Loucy (cell line): Measurements from ENCODE around the gene NDUFAF5.

Source experiments
- H2AFZ ChIP-seq: fragments of 200-600 bp; sonication (generic); 2 replicates; pipeline ENCODE4 v1.6.0; 2016; ENCODE audit warnings: antibody characterized with exemption, mild to moderate bottlenecking, low read length, moderate library complexity
- H3F3A ChIP-seq: fragments of 200-600 bp; 2 replicates; pipeline ENCODE4 v1.6.0; 2016; ENCODE audit warnings: antibody characterized with exemption, low read depth, mild to moderate bottlenecking
- H3K27me3 ChIP-seq: fragments of 200-600 bp; sonication (generic); 2 replicates; pipeline ENCODE4 v1.6.1; 2014; ENCODE audit warnings: low read length, mild to moderate bottlenecking; ENCODE audit not compliant: insufficient read depth, poor library complexity, severe bottlenecking
- H3K36me3 ChIP-seq: fragments of 200-600 bp; sonication (generic); 2 replicates; pipeline ENCODE4 v1.6.1; 2016; ENCODE audit warnings: low read length; ENCODE audit not compliant: insufficient read depth
- H3K4me1 ChIP-seq: fragments of 200-600 bp; sonication (generic); 2 replicates; pipeline ENCODE4 v1.5.1; 2014; ENCODE audit warnings: low read length, mild to moderate bottlenecking; ENCODE audit not compliant: insufficient read depth, poor library complexity, severe bottlenecking
- H3K4me2 ChIP-seq: fragments of 200-600 bp; sonication (generic); 2 replicates; pipeline ENCODE4 v1.6.0; 2014; ENCODE audit warnings: antibody characterized with exemption, low read length, low read depth, mild to moderate bottlenecking; ENCODE audit not compliant: poor library complexity, severe bottlenecking
- H3K4me3 ChIP-seq: fragments of 200-600 bp; sonication (generic); 2 replicates; pipeline ENCODE4 v1.5.1; 2014; ENCODE audit warnings: low read length, mild to moderate bottlenecking, mixed read lengths; ENCODE audit not compliant: poor library complexity, severe bottlenecking
- H3K79me2 ChIP-seq: fragments of 200-600 bp; sonication (generic); 2 replicates; pipeline ENCODE4 v1.6.1; 2014; ENCODE audit warnings: low read length; ENCODE audit not compliant: insufficient read depth
- H3K9ac ChIP-seq: fragments of 200-600 bp; sonication (generic); 2 replicates; pipeline ENCODE4 v1.6.0; 2014; ENCODE audit warnings: mild to moderate bottlenecking, low read depth, low read length, moderate library complexity; ENCODE audit not compliant: poor library complexity, severe bottlenecking
- H3K9me2 ChIP-seq: fragments of 200-600 bp; sonication (generic); replicated peaks from 2 replicates; pipeline ENCODE4 v1.6.1; 2016; ENCODE audit warnings: low read depth, low read length, mixed read lengths
- H3K9me3 ChIP-seq: fragments of 200-600 bp; sonication (generic); 2 replicates; pipeline ENCODE4 v1.6.1; 2014; ENCODE audit warnings: mild to moderate bottlenecking, antibody characterized with exemption, low read length, low read depth; ENCODE audit not compliant: insufficient read depth
- H4K20me1 ChIP-seq: fragments of 200-600 bp; sonication (generic); 2 replicates; pipeline ENCODE4 v1.6.0; 2014; ENCODE audit warnings: antibody characterized with exemption, low read length, mild to moderate bottlenecking; ENCODE audit not compliant: insufficient read depth, poor library complexity, severe bottlenecking
- CTCF ChIP-seq: fragments of 200-600 bp; sonication (generic); conservative IDR thresholded peaks from 2 replicates; pipeline ENCODE4 v1.5.1; 2014; ENCODE audit warnings: mild to moderate bottlenecking, antibody characterized with exemption, low read length
- EZH2phosphoT487 ChIP-seq: fragments of 200-600 bp; IDR thresholded peaks from 2 replicates; pipeline ENCODE4 v1.6.1; 2018; ENCODE audit warnings: antibody characterized with exemption, mild to moderate bottlenecking, moderate library complexity, borderline replicate concordance

Gene NDUFAF5

GRCh38 chr20:13825465-13825864 lies 40.6 kb downstream of the NDUFAF5 start:
- H4K20me1 ChIP-seq: no peaks in the 10 kb centered on the region
- H3K27me3 ChIP-seq: no peaks in the 10 kb centered on the region
- no peaks in the 10 kb centered on the region for H3K79me2 ChIP-seq
- no peaks in the 10 kb centered on the region for H3F3A ChIP-seq
- H3K4me3 ChIP-seq: no peak overlapping the region
- no peak overlapping the region for H3K4me2 ChIP-seq
- TF ChIP-seq EZH2phosphoT487 (no peak), CTCF (no peak)
- no peaks in the 10 kb centered on the region for H3K36me3 ChIP-seq
- no peaks in the 10 kb centered on the region for H3K4me1 ChIP-seq
- H2AFZ ChIP-seq: no peak overlapping the region
- no peaks in the 10 kb centered on the region for H3K9me3 ChIP-seq
- no peaks in the 10 kb centered on the region for H3K9me2 ChIP-seq
- H3K9ac ChIP-seq: no peak overlapping the region

- Histone ChIP-seq H3K27me3 (no peaks in the 10 kb centered on the region), H3K9me3 (no peaks in the 10 kb centered on the region; the same call in 1 of the 2 replicates), H3F3A (no peaks in the 10 kb centered on the region), H3K4me1 (no peaks in the 10 kb centered on the region), H3K79me2 (no peaks in the 10 kb centered on the region), H4K20me1 (no peaks in the 10 kb centered on the region), H3K4me2 (no peak overlapping the region), H3K9ac (no peak overlapping the region), H2AFZ (no peak overlapping the region), H3K36me3 (no peaks in the 10 kb centered on the region), H3K4me3 (no peak overlapping the region), H3K9me2 (no peaks in the 10 kb centered on the region)
- no peak for TF ChIP-seq EZH2phosphoT487
- no peak for TF ChIP-seq CTCF
Measured at GRCh38 chr20:13831476-13831875, 46.6 kb downstream of the NDUFAF5 start.

GRCh38 chr20:13838664-13839063 lies 53.8 kb downstream of the NDUFAF5 start:
- H3K9me3 ChIP-seq: no peaks in the 10 kb centered on the region
- H3K36me3 ChIP-seq: no peaks in the 10 kb centered on the region
- no peaks in the 10 kb centered on the region for H3K4me1 ChIP-seq
- H3K9ac ChIP-seq: no peak overlapping the region
- no peak overlapping the region for H3K4me2 ChIP-seq
- H4K20me1 ChIP-seq: no peaks in the 10 kb centered on the region
- H3K9me2 ChIP-seq: no peaks in the 10 kb centered on the region
- H3K4me3 ChIP-seq: no peak overlapping the region
- H3F3A ChIP-seq: no peaks in the 10 kb centered on the region
- no peaks in the 10 kb centered on the region for H3K27me3 ChIP-seq
- H3K79me2 ChIP-seq: no peaks in the 10 kb centered on the region
- TF ChIP-seq CTCF: no peak
- TF ChIP-seq EZH2phosphoT487: no peak
- no peak overlapping the region for H2AFZ ChIP-seq
